Esophagus squamous epithelium (tissue), 4 donors: ENCODE results near the gene EAF1.

Experiments
- POLR2A ChIP-seq, 4 donors: fragments of 450-650 bp; IDR thresholded peaks; one replicate each; pipeline ENCODE4 v1.6.1; 2017; ENCODE audit warnings: antibody characterized with exemption in 4 of 4, mild to moderate bottlenecking in 4 of 4, moderate library complexity in 3 of 4
- TF ChIP-seq, protein P1 (sequence below), 6 experiments: fragments of 450-650 bp in 4 of 6; fragments of 200-600 bp in 2 of 6; sonication (generic) in 2 of 6; IDR thresholded peaks; one replicate each; pipeline ENCODE4 v1.5.1; 2016 to 2019; ENCODE audit warnings: antibody characterized with exemption in 6 of 6, mild to moderate bottlenecking in 4 of 6, moderate library complexity in 4 of 6

DNA sequence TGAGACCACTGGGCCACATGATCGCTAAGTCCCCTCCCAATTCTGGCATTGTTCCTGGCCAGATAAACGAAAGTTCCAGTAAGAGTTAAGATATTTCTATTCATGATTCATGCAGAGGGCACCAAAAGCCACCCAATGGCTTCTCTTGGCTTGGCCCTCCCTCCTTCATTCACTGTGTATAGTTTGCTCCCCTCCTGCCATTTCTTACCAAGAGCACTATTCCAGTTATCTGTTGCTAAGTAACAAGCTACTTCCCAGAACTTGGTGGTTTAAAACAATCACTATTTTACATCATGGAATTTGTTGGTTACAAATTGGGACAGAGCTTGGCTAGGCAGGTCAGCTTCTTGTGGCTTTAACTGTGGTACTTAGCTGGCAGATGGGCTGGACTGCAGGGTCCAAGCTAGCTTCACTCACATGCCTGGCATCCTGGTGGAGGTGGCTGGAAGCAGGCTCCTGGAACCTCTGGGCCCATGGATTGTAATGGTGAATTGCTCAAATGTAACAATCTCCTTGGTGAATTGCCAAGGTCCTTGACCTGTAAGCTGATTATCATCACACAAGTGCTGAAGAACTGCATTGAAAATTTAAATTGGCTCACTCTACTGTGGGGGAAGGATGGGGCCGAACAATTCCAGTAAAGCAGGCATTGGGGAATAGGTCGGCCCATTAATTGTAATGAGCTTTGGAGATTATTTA, 16.6 kb downstream of the EAF1 start:
- no peak for TF ChIP-seq POLR2A (IDR thresholded peaks at IDR 0.05)
- TF ChIP-seq, protein P1, sequence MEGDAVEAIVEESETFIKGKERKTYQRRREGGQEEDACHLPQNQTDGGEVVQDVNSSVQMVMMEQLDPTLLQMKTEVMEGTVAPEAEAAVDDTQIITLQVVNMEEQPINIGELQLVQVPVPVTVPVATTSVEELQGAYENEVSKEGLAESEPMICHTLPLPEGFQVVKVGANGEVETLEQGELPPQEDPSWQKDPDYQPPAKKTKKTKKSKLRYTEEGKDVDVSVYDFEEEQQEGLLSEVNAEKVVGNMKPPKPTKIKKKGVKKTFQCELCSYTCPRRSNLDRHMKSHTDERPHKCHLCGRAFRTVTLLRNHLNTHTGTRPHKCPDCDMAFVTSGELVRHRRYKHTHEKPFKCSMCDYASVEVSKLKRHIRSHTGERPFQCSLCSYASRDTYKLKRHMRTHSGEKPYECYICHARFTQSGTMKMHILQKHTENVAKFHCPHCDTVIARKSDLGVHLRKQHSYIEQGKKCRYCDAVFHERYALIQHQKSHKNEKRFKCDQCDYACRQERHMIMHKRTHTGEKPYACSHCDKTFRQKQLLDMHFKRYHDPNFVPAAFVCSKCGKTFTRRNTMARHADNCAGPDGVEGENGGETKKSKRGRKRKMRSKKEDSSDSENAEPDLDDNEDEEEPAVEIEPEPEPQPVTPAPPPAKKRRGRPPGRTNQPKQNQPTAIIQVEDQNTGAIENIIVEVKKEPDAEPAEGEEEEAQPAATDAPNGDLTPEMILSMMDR (IDR thresholded peaks at IDR 0.05), result no peak
